Measurements from ENCODE around the gene KCNQ5. TPM values are rescaled to one million over a fixed set of nuclear protein-coding genes. Genes with fewer than 3 reads are reported as not detected.

KCNQ5 gene
- total RNA-seq, 3 donors from 2014 or later (not counting 1 experiment from before 2014, with no cell fraction given) = 8.2 to 9.7 (median 8.7) TPM

- Mint-ChIP-seq H3K27ac (no peak overlapping the region), H3K4me3 (no peak overlapping the region), H3K9me3 (peaks cover 3% of the 10 kb centered on the region in 2 donors), H3K36me3 (peaks cover 6% of the 10 kb centered on the region), H3K4me1 (peaks cover 0 to 5% of the 10 kb centered on the region in 2 donors), H3K27me3 (ENCODE audit: low read depth in 2 of 2) (no peaks in the 10 kb centered on the region)
- no peaks in the 10 kb centered on the region for H3K4me1 ChIP-seq (ENCODE audit: control insufficient read depth, insufficient read depth, low read length)
- H3K4me3 ChIP-seq (ENCODE audit: low read length) = no peak overlapping the region
- H3K9me3 ChIP-seq (ENCODE audit: control insufficient read depth, insufficient read depth, low read length) = no peaks in the 10 kb centered on the region
- TF ChIP-seq, protein P1, sequence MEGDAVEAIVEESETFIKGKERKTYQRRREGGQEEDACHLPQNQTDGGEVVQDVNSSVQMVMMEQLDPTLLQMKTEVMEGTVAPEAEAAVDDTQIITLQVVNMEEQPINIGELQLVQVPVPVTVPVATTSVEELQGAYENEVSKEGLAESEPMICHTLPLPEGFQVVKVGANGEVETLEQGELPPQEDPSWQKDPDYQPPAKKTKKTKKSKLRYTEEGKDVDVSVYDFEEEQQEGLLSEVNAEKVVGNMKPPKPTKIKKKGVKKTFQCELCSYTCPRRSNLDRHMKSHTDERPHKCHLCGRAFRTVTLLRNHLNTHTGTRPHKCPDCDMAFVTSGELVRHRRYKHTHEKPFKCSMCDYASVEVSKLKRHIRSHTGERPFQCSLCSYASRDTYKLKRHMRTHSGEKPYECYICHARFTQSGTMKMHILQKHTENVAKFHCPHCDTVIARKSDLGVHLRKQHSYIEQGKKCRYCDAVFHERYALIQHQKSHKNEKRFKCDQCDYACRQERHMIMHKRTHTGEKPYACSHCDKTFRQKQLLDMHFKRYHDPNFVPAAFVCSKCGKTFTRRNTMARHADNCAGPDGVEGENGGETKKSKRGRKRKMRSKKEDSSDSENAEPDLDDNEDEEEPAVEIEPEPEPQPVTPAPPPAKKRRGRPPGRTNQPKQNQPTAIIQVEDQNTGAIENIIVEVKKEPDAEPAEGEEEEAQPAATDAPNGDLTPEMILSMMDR (IDR thresholded peaks at IDR 0.05) = no peak
- ATAC-seq (no peak), DNase-seq (no peak)
- intact Hi-C loops (cut with micrococcal nuclease) = no loop called here
- 97% methylated on average over 3 of the region's 4 CpGs for WGBS (ENCODE audit: insufficient coverage)
- H3K27ac ChIP-seq (ENCODE audit: low read length) = no peak overlapping the region
- no peaks in the 10 kb centered on the region for H3K27me3 ChIP-seq (ENCODE audit: control insufficient read depth, insufficient read depth, low read length)
- no peaks in the 10 kb centered on the region for H3K36me3 ChIP-seq (ENCODE audit: control insufficient read depth, insufficient read depth, low read length)
Observed at GRCh38 chr6:72704979-72705378, 83.1 kb downstream of the KCNQ5 start.

- no peaks in the 10 kb centered on the region for H3K27me3 Mint-ChIP-seq (ENCODE audit: low read depth in 2 of 2)
- peaks cover 0 to 19% of the 10 kb centered on the region in 2 donors for H3K4me1 Mint-ChIP-seq
- H3K27me3 ChIP-seq (ENCODE audit: control insufficient read depth, insufficient read depth, low read length) = no peaks in the 10 kb centered on the region
- DNase-seq = no peak
- H3K4me3 ChIP-seq (ENCODE audit: low read length) = no peak overlapping the region
- TF ChIP-seq, protein P1 (IDR thresholded peaks at IDR 0.05) = no peak
- WGBS (ENCODE audit: insufficient coverage) = 100% methylated on average over 1 of the region's 1 CpG
- no peak for ATAC-seq
- intact Hi-C loops (cut with micrococcal nuclease) = no loop called here
- no peak overlapping the region for H3K27ac ChIP-seq (ENCODE audit: low read length)
- peaks cover 7 to 11% of the 10 kb centered on the region in 2 donors for H3K9me3 Mint-ChIP-seq
- no peak overlapping the region for H3K4me3 Mint-ChIP-seq
- peaks cover 21% of the 10 kb centered on the region for H3K36me3 Mint-ChIP-seq
- H3K36me3 ChIP-seq (ENCODE audit: control insufficient read depth, insufficient read depth, low read length) = no peaks in the 10 kb centered on the region
- H3K27ac Mint-ChIP-seq = no peak overlapping the region
- H3K9me3 ChIP-seq (ENCODE audit: control insufficient read depth, insufficient read depth, low read length) = no peaks in the 10 kb centered on the region
- no peaks in the 10 kb centered on the region for H3K4me1 ChIP-seq (ENCODE audit: control insufficient read depth, insufficient read depth, low read length)
Observed at GRCh38 chr6:72709431-72709830, 87.6 kb downstream of the KCNQ5 start.

DNA sequence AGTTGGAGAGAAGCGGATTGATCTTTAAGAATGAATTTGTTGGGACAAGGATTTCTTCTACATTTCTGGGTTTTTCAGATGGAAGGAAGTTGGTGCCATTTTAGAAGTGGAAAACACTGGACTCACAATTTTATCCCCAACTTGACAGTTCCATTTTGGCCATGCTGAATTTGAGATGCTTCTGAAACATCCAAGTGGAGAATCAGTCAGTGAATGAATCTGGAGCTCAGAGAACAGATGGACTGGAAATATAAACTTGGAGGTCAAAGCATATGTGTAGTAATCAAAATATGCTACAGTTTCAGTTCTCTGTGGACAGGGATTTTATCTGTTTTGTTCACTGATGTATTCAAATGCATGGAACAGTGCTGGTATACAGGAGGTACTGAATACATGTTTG is 89.9 kb downstream of the KCNQ5 start:
- Mint-ChIP-seq H3K36me3 (peaks cover 21% of the 10 kb centered on the region), H3K9me3 (peaks cover 7 to 11% of the 10 kb centered on the region in 2 donors), H3K4me1 (peaks cover 9 to 19% of the 10 kb centered on the region in 2 donors), H3K27me3 (ENCODE audit: low read depth in 2 of 2) (no peaks in the 10 kb centered on the region), H3K27ac (no peak overlapping the region), H3K4me3 (no peak overlapping the region)
- Histone ChIP-seq H3K27ac (ENCODE audit: low read length) (no peak overlapping the region), H3K4me3 (ENCODE audit: low read length) (no peak overlapping the region), H3K9me3 (ENCODE audit: control insufficient read depth, insufficient read depth, low read length) (no peaks in the 10 kb centered on the region), H3K36me3 (ENCODE audit: control insufficient read depth, insufficient read depth, low read length) (no peaks in the 10 kb centered on the region), H3K4me1 (ENCODE audit: control insufficient read depth, insufficient read depth, low read length) (no peaks in the 10 kb centered on the region), H3K27me3 (ENCODE audit: control insufficient read depth, insufficient read depth, low read length) (no peaks in the 10 kb centered on the region)
- TF ChIP-seq, protein P1 (IDR thresholded peaks at IDR 0.05) = no peak
- 100% methylated on average over 1 of the region's 1 CpG for WGBS (ENCODE audit: insufficient coverage)
- DNase-seq (no peak), ATAC-seq (no peak)
- intact Hi-C loops (cut with micrococcal nuclease) = no loop called here

DNA sequence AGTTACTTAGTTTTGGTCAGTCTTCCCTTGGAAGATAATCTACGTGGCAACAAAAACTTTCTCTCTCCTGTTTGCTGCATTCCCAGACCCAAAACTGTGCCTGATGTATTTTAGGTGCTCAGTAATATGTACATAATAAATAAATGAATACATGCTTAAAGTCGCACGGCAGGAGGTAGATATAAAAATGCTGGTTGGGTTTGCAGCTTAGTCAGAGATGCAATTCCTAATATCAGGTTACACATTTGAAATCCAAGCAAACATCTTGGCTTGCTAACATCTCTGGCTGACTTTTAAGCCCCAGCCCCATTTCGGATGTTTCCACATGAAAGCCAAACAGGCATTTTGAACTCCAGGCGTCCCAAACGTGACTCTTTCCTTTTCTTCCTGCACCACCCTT is 91.0 kb downstream of the KCNQ5 start:
- peaks cover 7 to 11% of the 10 kb centered on the region in 2 donors for H3K9me3 Mint-ChIP-seq
- H3K27ac Mint-ChIP-seq = no peak overlapping the region
- WGBS (ENCODE audit: insufficient coverage) = 92% methylated on average over 5 of the region's 6 CpGs
- peaks cover 10 to 19% of the 10 kb centered on the region in 2 donors for H3K4me1 Mint-ChIP-seq
- H3K27me3 ChIP-seq (ENCODE audit: control insufficient read depth, insufficient read depth, low read length) = no peaks in the 10 kb centered on the region
- H3K4me3 ChIP-seq (ENCODE audit: low read length) = no peak overlapping the region
- no peaks in the 10 kb centered on the region for H3K4me1 ChIP-seq (ENCODE audit: control insufficient read depth, insufficient read depth, low read length)
- no peak for ATAC-seq
- intact Hi-C loops (cut with micrococcal nuclease) = no loop called here
- no peak overlapping the region for H3K4me3 Mint-ChIP-seq
- no peaks in the 10 kb centered on the region for H3K9me3 ChIP-seq (ENCODE audit: control insufficient read depth, insufficient read depth, low read length)
- peaks cover 21% of the 10 kb centered on the region for H3K36me3 Mint-ChIP-seq
- DNase-seq = no peak
- TF ChIP-seq, protein P1 (IDR thresholded peaks at IDR 0.05) = no peak
- H3K27ac ChIP-seq (ENCODE audit: low read length) = no peak overlapping the region
- H3K36me3 ChIP-seq (ENCODE audit: control insufficient read depth, insufficient read depth, low read length) = no peaks in the 10 kb centered on the region
- H3K27me3 Mint-ChIP-seq (ENCODE audit: low read depth in 2 of 2) = no peaks in the 10 kb centered on the region
